ENCODE measurements around the gene ZNF2. TPM values are rescaled to one million over a fixed set of nuclear protein-coding genes. Genes with fewer than 3 reads are reported as not detected.

Gene ZNF2
- total and polyA plus RNA-seq, 2 experiments from 2014 or later = 2.2 to 4.5 TPM

DNA sequence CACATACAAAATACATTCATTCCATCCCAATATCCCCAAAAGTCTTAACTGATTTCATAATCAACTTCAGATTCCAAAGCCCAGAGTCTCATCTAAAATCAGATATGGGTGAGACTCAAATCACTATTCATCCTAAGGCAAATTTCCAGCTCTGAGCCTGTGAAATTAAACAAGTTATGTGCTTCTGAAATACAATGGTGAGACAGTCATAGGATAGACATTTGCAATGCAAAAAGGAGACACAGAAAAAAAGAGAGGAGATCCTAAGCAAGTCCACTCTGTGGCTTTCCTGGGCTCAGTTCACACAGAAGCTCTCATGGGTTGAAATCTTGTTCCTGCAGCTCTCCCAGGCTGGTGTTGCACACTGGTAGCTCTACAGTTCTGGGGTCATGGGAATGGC is 60.0 kb downstream of the ZNF2 start:
- no peaks in the 10 kb centered on the region for H3K4me1 ChIP-seq (ENCODE audit: insufficient read depth)
- no peaks in the 10 kb centered on the region for H3K9me2 ChIP-seq (replicated peaks; ENCODE audit: insufficient read depth)
- H3K4me2 ChIP-seq = no peak overlapping the region
- H3K9me3 ChIP-seq (ENCODE audit: low read depth) = peaks cover 13% of the 10 kb centered on the region
- no peak overlapping the region for H2AFZ ChIP-seq
- TF ChIP-seq EZH2phosphoT487 (IDR thresholded peaks at IDR 0.05; ENCODE audit: low read depth, severe bottlenecking, unreplicated experiment) = no peak
- TF ChIP-seq EZH2 (IDR thresholded peaks at IDR 0.05; ENCODE audit: borderline replicate concordance) = no peak
- TF ChIP-seq CTCF (IDR thresholded peaks at IDR 0.05; ENCODE audit: poor library complexity) = no peak
- H3K27ac ChIP-seq = no peak overlapping the region
- H3K79me2 ChIP-seq = no peaks in the 10 kb centered on the region
- H3K36me3 ChIP-seq (replicated peaks; ENCODE audit: insufficient read depth, low read depth) = no peaks in the 10 kb centered on the region
- H3K27me3 ChIP-seq = no peaks in the 10 kb centered on the region
- no peaks in the 10 kb centered on the region for H4K20me1 ChIP-seq (ENCODE audit: insufficient read depth, poor library complexity, severe bottlenecking)
- no peak for DNase-seq (ENCODE audit: low spot score)
- H3K4me3 ChIP-seq = no peak overlapping the region

GRCh38 chr2:95231723-95232122 is 66.1 kb downstream of the ZNF2 start:
- Histone ChIP-seq H3K9me2 (replicated peaks; ENCODE audit: insufficient read depth) (no peaks in the 10 kb centered on the region), H3K27ac (no peak overlapping the region), H2AFZ (no peak overlapping the region), H3K4me2 (no peak overlapping the region), H4K20me1 (ENCODE audit: insufficient read depth, poor library complexity, severe bottlenecking) (no peaks in the 10 kb centered on the region), H3K4me3 (no peak overlapping the region), H3K27me3 (no peaks in the 10 kb centered on the region), H3K79me2 (no peaks in the 10 kb centered on the region), H3K36me3 (replicated peaks; ENCODE audit: insufficient read depth, low read depth) (no peaks in the 10 kb centered on the region), H3K9me3 (ENCODE audit: low read depth) (no peaks in the 10 kb centered on the region), H3K4me1 (ENCODE audit: insufficient read depth) (no peaks in the 10 kb centered on the region)
- WGBS (ENCODE audit: low lambda C conversion rate, missing lambda C conversion rate) = 49% methylated on average over 3 of the region's 3 CpGs
- DNase-seq (ENCODE audit: low spot score) = peak; percentile 55
- TF ChIP-seq CTCF (IDR thresholded peaks at IDR 0.05; ENCODE audit: poor library complexity) (peak; percentile 50), EZH2phosphoT487 (IDR thresholded peaks at IDR 0.05; ENCODE audit: low read depth, severe bottlenecking, unreplicated experiment) (no peak), EZH2 (IDR thresholded peaks at IDR 0.05; ENCODE audit: borderline replicate concordance) (no peak)

- 95% methylated on average over 1 of the region's 1 CpG for WGBS (ENCODE audit: low lambda C conversion rate, missing lambda C conversion rate)
- H4K20me1 ChIP-seq (ENCODE audit: insufficient read depth, poor library complexity, severe bottlenecking) = no peaks in the 10 kb centered on the region
- TF ChIP-seq EZH2phosphoT487 (IDR thresholded peaks at IDR 0.05; ENCODE audit: low read depth, severe bottlenecking, unreplicated experiment) (no peak), CTCF (IDR thresholded peaks at IDR 0.05; ENCODE audit: poor library complexity) (no peak), EZH2 (IDR thresholded peaks at IDR 0.05; ENCODE audit: borderline replicate concordance) (no peak)
Measured at GRCh38 chr2:95232232-95232631, 66.6 kb downstream of the ZNF2 start.

More at GRCh38 chr2:95232232-95232631, 66.6 kb downstream of the ZNF2 start:
- Histone ChIP-seq H3K27me3 (no peaks in the 10 kb centered on the region), H3K9me3 (ENCODE audit: low read depth) (no peaks in the 10 kb centered on the region), H3K4me3 (no peak overlapping the region), H3K27ac (no peak overlapping the region), H3K4me2 (no peak overlapping the region), H3K9me2 (replicated peaks; ENCODE audit: insufficient read depth) (no peaks in the 10 kb centered on the region), H3K79me2 (no peaks in the 10 kb centered on the region), H3K36me3 (replicated peaks; ENCODE audit: insufficient read depth, low read depth) (no peaks in the 10 kb centered on the region), H2AFZ (no peak overlapping the region), H3K4me1 (ENCODE audit: insufficient read depth) (no peaks in the 10 kb centered on the region)
- no peak for DNase-seq (ENCODE audit: low spot score)

Other genes starting within 250 kb of the ZNF2 start
- 1.4 TPM in 1 of 2 replicates, not detected in the other for gene MAL, start 140.1 kb upstream of the ZNF2 start, total RNA-seq
- not detected in 2 replicates for gene MAL, start 140.1 kb upstream of the ZNF2 start, polyA plus RNA-seq
- 44.3 and 44.4 TPM in 2 replicates for gene MRPS5, start 44.0 kb upstream of the ZNF2 start, total RNA-seq
- 52.4 and 55.3 TPM in 2 replicates for gene MRPS5, start 44.0 kb upstream of the ZNF2 start, polyA plus RNA-seq
- 11.8 and 14.6 TPM in 2 replicates for gene ZNF514, start 6.0 kb upstream of the ZNF2 start, total RNA-seq
- gene ZNF514, start 6.0 kb upstream of the ZNF2 start, polyA plus RNA-seq = 4.2 and 9.3 TPM in 2 replicates
- gene ZNF892, start 41.7 kb downstream of the ZNF2 start, total RNA-seq = 3.1 and 3.7 TPM in 2 replicates
- gene ZNF892, start 41.7 kb downstream of the ZNF2 start, polyA plus RNA-seq = 0.13 and 0.66 TPM in 2 replicates
- 1.2 and 2.8 TPM in 2 replicates for gene PROM2, start 108.6 kb downstream of the ZNF2 start, total RNA-seq
- gene PROM2, start 108.6 kb downstream of the ZNF2 start, polyA plus RNA-seq = 2.1 and 2.6 TPM in 2 replicates
- 2.1 and 6.1 TPM in 2 replicates for gene KCNIP3, start 131.5 kb downstream of the ZNF2 start, total RNA-seq
- 3.7 and 6.5 TPM in 2 replicates for gene KCNIP3, start 131.5 kb downstream of the ZNF2 start, polyA plus RNA-seq
- gene FAHD2A, start 236.9 kb downstream of the ZNF2 start, total RNA-seq = 29.1 and 30.1 TPM in 2 replicates
- gene FAHD2A, start 236.9 kb downstream of the ZNF2 start, polyA plus RNA-seq = 33.3 and 36.9 TPM in 2 replicates